Measurements from ENCODE around the gene FBXO9.

Gene FBXO9

GRCh38 chr6:53139841-53140413 is 74.7 kb downstream of the FBXO9 start:
- no peak for DNase-seq

- DNase-seq: no peak
Observed at GRCh38 chr6:53142810-53143209, 77.6 kb downstream of the FBXO9 start.

GRCh38 chr6:53143710-53144109 is 78.5 kb downstream of the FBXO9 start:
- no peak for DNase-seq

- DNase-seq: no peak
Observed at GRCh38 chr6:53144802-53145201, 79.6 kb downstream of the FBXO9 start.

- DNase-seq: no peak
Observed at GRCh38 chr6:53148684-53149083, 83.5 kb downstream of the FBXO9 start, which contains the start of gene GCM1. TSS of gene GCM1 (minus strand) at chr6:53148841. CDS start at chr6:53145632, 3,209 bp downstream.

Data from CD4-positive, alpha-beta T cell treated with Interleukin-12 subunit alpha and Interleukin-12 subunit beta, for 1 hour (primary cell).